Measurements from ENCODE around the gene CCDC92. TPM values are rescaled to one million over a fixed set of nuclear protein-coding genes. Genes with fewer than 3 reads are reported as not detected.

CCDC92 gene
- total and polyA plus RNA-seq, 2 donors (not counting 1 experiment from before 2014, with no cell fraction given) = 26.6 to 36.2 TPM

DNA sequence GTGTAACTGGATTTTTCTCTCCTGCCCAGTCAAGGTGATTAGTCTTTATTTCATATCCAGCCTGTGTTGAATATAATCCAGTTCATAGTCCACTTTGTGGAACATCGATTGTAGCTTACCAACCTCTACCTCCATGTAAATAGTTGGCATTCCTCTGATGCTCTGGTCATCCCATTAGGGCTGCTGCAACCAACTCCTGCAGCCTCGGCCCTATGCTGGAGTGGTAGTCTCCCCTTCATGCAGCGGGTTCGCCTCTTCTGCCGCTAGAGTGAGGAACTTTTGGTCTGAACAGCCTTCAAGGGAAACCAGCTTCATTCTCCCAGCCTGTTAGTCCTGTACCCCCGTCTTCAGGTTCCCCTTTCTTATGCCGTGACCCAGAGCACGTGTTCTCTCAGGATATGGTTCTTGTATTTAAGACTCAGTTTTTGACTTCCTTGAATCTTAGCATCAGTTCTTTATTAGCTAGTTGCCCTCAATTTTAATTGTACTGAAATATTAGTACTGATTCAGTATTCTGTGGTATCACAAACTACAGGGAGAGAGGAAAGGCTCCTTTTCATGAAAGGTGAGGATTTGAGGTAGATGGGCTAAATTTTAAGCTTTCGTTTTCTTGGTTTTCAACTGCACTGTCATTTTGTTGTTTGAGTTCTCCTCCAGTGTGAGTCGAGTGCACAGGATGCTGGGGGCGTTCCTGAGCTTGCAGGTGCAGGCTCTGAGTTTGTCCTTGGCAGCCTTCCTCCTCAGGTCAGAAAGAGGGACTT is 33.6 kb upstream of the CCDC92 start:
- peak overlapping the region; percentile 64 for H3K27ac Mint-ChIP-seq
- ChIA-PET CTCF (interaction anchor here (0.9 to 2.9 kb wide), 5 partner anchors 23 to 759 kb away, joined by 3 to 9 read pairs (median 5); no protein-coding TSS in a partner anchor), POLR2A (no interaction called here)
- TF ChIP-seq EZH2 (IDR thresholded peaks at IDR 0.05; ENCODE audit: borderline replicate concordance, insufficient read depth, low read depth, low read length, poor library complexity, severe bottlenecking) = no peak
- TF ChIP-seq, protein P1, sequence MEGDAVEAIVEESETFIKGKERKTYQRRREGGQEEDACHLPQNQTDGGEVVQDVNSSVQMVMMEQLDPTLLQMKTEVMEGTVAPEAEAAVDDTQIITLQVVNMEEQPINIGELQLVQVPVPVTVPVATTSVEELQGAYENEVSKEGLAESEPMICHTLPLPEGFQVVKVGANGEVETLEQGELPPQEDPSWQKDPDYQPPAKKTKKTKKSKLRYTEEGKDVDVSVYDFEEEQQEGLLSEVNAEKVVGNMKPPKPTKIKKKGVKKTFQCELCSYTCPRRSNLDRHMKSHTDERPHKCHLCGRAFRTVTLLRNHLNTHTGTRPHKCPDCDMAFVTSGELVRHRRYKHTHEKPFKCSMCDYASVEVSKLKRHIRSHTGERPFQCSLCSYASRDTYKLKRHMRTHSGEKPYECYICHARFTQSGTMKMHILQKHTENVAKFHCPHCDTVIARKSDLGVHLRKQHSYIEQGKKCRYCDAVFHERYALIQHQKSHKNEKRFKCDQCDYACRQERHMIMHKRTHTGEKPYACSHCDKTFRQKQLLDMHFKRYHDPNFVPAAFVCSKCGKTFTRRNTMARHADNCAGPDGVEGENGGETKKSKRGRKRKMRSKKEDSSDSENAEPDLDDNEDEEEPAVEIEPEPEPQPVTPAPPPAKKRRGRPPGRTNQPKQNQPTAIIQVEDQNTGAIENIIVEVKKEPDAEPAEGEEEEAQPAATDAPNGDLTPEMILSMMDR (IDR thresholded peaks at IDR 0.05) = no peak
- Histone ChIP-seq H3K9ac (ENCODE audit: low read length) (peak overlapping the region; percentile 27), H3K9me3 (ENCODE audit: control extremely low read depth in 1 of 3, control insufficient read depth in 2 of 3, insufficient read depth in 1 of 3, low read length in 2 of 3) (no peaks in the 10 kb centered on the region), H3K36me3 (replicated peaks in 1 of 2; ENCODE audit: control extremely low read depth in 1 of 2, control insufficient read depth in 1 of 2, extremely low read depth in 1 of 2, insufficient read depth in 2 of 2, low read length in 1 of 2) (peaks cover 0 to 29% of the 10 kb centered on the region in 2 experiments), H3K27me3 (replicated peaks in 1 of 4; ENCODE audit: control extremely low read depth in 1 of 4, control insufficient read depth in 3 of 4, insufficient read depth in 4 of 4, low read length in 3 of 4) (no peaks in the 10 kb centered on the region), H3K4me1 (ENCODE audit: control insufficient read depth in 2 of 2, insufficient read depth in 2 of 2, low read length in 2 of 2) (peaks cover 23 to 24% of the 10 kb centered on the region in 2 donors), H2AFZ (ENCODE audit: insufficient read depth, low read depth, low read length, poor library complexity, severe bottlenecking) (peak overlapping the region; percentile 57), H3K4me3 (ENCODE audit: control extremely low read depth in 1 of 5, extremely low read depth in 1 of 5, insufficient read depth in 1 of 5, low read depth in 2 of 5, low read length in 4 of 5) (peak overlapping the region in 3 of 5 experiments; percentile 24 to 40 (median 27)), H3K27ac (ENCODE audit: low read length in 2 of 2) (peak overlapping the region; percentile 61 to 79), H4K20me1 (ENCODE audit: control insufficient read depth, insufficient read depth, low read length, poor library complexity, severe bottlenecking) (no peaks in the 10 kb centered on the region), H3K4me2 (replicated peaks; ENCODE audit: low read depth, low read length, poor library complexity, severe bottlenecking) (peak overlapping the region; percentile 59), H3K79me2 (ENCODE audit: control insufficient read depth, insufficient read depth, low read length) (peaks cover 13% of the 10 kb centered on the region)
- H3K9me3 Mint-ChIP-seq (ENCODE audit: insufficient read depth) = no peaks in the 10 kb centered on the region
- H3K4me1 Mint-ChIP-seq = peaks cover 28% of the 10 kb centered on the region
- peak; percentile 68 for DNase-seq
- intact Hi-C loops (cut with micrococcal nuclease) = no loop called here
- H3K27me3 Mint-ChIP-seq = no peaks in the 10 kb centered on the region
- WGBS (ENCODE audit: insufficient coverage) = 11% methylated on average over 8 of the region's 11 CpGs
- peak; percentile 74 for ATAC-seq (ENCODE audit: low read depth)
- peak overlapping the region; percentile 75 for H3K4me3 Mint-ChIP-seq

DNA sequence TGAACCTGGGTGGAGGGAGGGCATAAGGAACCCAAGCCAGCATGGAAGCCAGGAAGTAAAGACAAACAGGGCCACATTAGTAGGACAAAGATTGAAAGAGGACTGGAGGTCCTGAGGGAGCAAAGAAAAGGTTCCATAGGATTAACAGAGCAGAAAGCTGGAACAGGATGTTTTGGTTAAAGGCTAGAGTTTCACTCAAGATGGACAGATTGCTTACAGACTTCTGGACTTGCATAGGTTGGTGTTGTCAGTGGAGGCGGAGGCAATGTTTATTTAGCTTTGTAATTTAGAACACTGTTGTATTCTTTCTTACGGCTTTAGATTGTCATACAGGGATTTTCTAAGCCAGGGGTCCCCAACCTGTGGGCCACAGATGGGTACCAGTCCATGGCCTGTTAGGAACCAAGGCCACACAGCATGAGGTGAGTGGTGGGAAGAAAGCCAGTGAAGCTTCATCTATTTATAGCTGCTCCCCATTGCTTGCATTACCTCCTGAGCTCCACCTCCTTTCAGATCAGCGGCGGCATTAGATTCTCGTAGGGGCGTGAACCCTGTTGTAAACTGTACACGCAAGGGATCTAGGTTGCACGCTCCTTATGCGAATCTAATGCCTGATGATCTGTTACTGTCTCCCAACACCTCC is 31.7 kb upstream of the CCDC92 start:
- Mint-ChIP-seq H3K4me1 (peaks cover 28% of the 10 kb centered on the region), H3K27me3 (no peaks in the 10 kb centered on the region), H3K4me3 (no peak overlapping the region), H3K9me3 (ENCODE audit: insufficient read depth) (no peaks in the 10 kb centered on the region), H3K27ac (no peak overlapping the region)
- CTCF ChIA-PET = interaction anchor here (1.6 to 2.9 kb wide), 2 partner anchors 27 to 100 kb away, joined by 5 to 9 read pairs; no protein-coding TSS in a partner anchor
- no peaks in the 10 kb centered on the region for H3K9me3 ChIP-seq (ENCODE audit: control extremely low read depth in 1 of 3, control insufficient read depth in 2 of 3, insufficient read depth in 1 of 3, low read length in 2 of 3)
- no peaks in the 10 kb centered on the region for H4K20me1 ChIP-seq (ENCODE audit: control insufficient read depth, insufficient read depth, low read length, poor library complexity, severe bottlenecking)
- H3K27ac ChIP-seq (ENCODE audit: low read length in 2 of 2) = no peak overlapping the region
- intact Hi-C loops (cut with micrococcal nuclease) = no loop called here
- no peak overlapping the region for H3K4me3 ChIP-seq (ENCODE audit: control extremely low read depth in 1 of 5, extremely low read depth in 1 of 5, insufficient read depth in 1 of 5, low read depth in 2 of 5, low read length in 4 of 5)
- 96% methylated on average over 5 of the region's 9 CpGs for WGBS (ENCODE audit: insufficient coverage)
- H3K27me3 ChIP-seq (replicated peaks in 1 of 4; ENCODE audit: control extremely low read depth in 1 of 4, control insufficient read depth in 3 of 4, insufficient read depth in 4 of 4, low read length in 3 of 4) = no peaks in the 10 kb centered on the region
- H2AFZ ChIP-seq (ENCODE audit: insufficient read depth, low read depth, low read length, poor library complexity, severe bottlenecking) = no peak overlapping the region
- H3K36me3 ChIP-seq (replicated peaks in 1 of 2; ENCODE audit: control extremely low read depth in 1 of 2, control insufficient read depth in 1 of 2, extremely low read depth in 1 of 2, insufficient read depth in 2 of 2, low read length in 1 of 2) = peaks cover 0 to 19% of the 10 kb centered on the region in 2 experiments
- no peak for ATAC-seq (ENCODE audit: low read depth)
- POLR2A ChIA-PET = no interaction called here
- no peak overlapping the region for H3K9ac ChIP-seq (ENCODE audit: low read length)
- no peak for DNase-seq
- H3K79me2 ChIP-seq (ENCODE audit: control insufficient read depth, insufficient read depth, low read length) = peaks cover 13% of the 10 kb centered on the region
- no peak overlapping the region for H3K4me2 ChIP-seq (replicated peaks; ENCODE audit: low read depth, low read length, poor library complexity, severe bottlenecking)
- peaks cover 23 to 24% of the 10 kb centered on the region in 2 donors for H3K4me1 ChIP-seq (ENCODE audit: control insufficient read depth in 2 of 2, insufficient read depth in 2 of 2, low read length in 2 of 2)
- TF ChIP-seq, protein P1 (IDR thresholded peaks at IDR 0.05) = no peak
- TF ChIP-seq EZH2 (IDR thresholded peaks at IDR 0.05; ENCODE audit: borderline replicate concordance, insufficient read depth, low read depth, low read length, poor library complexity, severe bottlenecking) = no peak
